ENCODE data around the gene SETD2.

DNA sequence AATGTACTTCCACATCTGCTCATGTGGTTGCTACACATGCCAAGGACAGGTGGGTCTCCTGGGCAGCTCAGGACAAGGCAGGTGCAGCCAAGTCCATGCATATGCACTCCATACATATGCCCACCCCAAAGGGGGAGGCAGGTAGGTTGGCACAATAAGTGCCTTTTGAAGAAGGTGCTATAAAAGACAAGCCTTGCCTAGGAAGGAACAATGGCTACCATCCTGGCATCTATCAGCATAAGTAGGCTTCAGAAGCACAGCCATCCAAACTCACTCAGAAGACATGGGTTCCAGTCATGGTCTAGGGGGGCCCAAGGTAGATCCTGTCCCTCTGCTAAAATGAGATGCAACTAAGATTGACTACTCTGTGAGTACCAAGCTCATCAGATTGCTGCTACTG lies 149.9 kb downstream of the SETD2 start:
- no peak for TF ChIP-seq POLR2A (IDR thresholded peaks at IDR 0.05)
- TF ChIP-seq, protein P1, sequence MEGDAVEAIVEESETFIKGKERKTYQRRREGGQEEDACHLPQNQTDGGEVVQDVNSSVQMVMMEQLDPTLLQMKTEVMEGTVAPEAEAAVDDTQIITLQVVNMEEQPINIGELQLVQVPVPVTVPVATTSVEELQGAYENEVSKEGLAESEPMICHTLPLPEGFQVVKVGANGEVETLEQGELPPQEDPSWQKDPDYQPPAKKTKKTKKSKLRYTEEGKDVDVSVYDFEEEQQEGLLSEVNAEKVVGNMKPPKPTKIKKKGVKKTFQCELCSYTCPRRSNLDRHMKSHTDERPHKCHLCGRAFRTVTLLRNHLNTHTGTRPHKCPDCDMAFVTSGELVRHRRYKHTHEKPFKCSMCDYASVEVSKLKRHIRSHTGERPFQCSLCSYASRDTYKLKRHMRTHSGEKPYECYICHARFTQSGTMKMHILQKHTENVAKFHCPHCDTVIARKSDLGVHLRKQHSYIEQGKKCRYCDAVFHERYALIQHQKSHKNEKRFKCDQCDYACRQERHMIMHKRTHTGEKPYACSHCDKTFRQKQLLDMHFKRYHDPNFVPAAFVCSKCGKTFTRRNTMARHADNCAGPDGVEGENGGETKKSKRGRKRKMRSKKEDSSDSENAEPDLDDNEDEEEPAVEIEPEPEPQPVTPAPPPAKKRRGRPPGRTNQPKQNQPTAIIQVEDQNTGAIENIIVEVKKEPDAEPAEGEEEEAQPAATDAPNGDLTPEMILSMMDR (IDR thresholded peaks at IDR 0.05): no peak

All from lower leg skin (tissue), 3 donors.